ENCODE measurements around the gene DLGAP5.

DLGAP5 gene

DNA sequence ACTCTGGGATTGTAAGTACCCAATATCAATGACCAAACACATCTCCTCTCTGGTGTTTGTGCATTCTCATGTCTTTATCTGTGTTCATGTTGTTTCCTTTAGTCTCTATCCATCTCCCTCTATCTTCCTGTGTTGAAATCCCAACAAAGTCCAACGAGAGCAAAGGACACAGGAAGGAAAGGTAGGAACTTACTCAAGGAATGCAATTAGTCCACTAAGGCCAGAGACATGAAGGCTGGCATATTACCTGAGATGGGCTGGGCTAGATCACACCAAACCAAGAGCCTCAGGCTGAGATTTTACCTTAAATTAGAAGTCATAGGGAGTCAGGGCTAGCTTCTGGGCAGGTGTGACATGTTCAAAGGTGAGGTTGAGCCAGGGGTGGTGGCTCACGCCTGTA is 76.7 kb downstream of the DLGAP5 start:
- DNase-seq (ENCODE audit: low read depth in 2 of 2), result no peak

DNA sequence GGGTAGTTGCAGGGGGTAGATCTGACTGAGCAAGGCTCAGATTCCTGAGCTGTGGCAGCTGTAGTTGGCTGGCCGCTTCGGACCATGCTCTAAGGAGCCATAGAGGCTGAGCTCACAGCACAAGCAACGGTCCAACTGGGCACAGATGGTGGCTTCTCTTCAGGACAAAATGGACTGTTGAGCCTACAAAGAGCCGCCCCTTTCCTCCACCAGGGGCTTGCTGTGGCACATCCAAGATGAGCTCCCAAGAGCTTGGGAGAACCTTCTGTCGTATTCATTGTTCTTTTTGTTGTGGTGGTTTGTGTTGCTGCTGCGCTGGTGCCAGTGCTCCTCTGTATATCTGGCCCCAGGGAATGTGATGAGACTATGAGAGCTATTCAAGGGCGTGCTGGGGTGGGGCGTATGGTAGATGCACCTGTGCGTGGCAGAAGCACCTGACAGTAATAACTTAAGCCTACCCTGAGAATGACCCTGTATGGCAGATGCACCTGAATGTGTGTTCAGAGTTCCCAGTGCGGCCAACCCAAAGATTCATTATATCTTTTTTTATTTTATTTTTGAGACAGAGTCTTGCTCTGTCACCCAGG is 80.2 kb downstream of the DLGAP5 start:
- DNase-seq (ENCODE audit: low read depth in 2 of 2), result no peak

DNA sequence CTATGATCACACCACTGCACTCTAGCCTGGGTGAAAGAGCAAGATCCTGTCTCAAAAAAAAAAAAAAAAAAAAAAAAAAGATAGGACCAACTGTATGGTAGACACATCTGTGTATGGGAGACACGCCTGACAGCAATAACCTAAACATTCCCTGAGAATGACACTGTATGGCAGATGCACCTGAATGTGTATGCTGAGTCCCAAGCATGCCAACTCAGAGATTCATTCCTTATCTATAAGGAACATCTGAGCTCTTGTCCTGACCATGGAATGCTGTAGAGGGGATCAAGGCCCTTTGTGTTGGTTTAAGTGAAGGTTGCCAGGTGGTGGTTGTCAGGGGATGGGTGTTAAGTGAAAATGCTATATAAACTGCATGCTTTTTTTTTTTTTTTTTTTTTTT is 81.5 kb downstream of the DLGAP5 start:
- DNase-seq (ENCODE audit: low read depth in 2 of 2), result no peak

- DNase-seq (ENCODE audit: low read depth in 2 of 2), result no peak
Observed at GRCh38 chr14:55107766-55108554, 83.4 kb downstream of the DLGAP5 start.

DNA sequence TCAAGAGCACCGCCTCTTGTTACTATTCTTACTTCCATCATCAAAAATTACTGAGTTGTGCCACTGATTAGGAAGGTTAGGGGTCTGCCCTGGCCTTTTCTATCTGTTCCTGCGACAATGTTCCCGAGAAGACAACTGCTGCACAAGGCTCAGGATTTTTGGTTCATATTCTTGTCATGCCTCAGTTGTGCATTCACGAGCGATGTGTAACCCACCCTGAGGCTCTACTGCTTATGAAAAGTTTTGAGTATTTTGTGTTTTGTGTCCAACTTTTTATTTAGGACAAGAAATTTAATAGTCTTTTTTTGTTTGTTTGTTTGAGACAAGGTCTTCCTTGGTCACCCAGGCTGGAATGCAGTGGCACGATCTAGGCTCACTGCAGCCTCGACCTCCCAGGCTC is 85.4 kb downstream of the DLGAP5 start:
- no peak for DNase-seq (ENCODE audit: low read depth in 2 of 2)

GRCh38 chr14:55103971-55104954 is 87.1 kb downstream of the DLGAP5 start:
- no peak for DNase-seq (ENCODE audit: low read depth in 2 of 2)

DNA sequence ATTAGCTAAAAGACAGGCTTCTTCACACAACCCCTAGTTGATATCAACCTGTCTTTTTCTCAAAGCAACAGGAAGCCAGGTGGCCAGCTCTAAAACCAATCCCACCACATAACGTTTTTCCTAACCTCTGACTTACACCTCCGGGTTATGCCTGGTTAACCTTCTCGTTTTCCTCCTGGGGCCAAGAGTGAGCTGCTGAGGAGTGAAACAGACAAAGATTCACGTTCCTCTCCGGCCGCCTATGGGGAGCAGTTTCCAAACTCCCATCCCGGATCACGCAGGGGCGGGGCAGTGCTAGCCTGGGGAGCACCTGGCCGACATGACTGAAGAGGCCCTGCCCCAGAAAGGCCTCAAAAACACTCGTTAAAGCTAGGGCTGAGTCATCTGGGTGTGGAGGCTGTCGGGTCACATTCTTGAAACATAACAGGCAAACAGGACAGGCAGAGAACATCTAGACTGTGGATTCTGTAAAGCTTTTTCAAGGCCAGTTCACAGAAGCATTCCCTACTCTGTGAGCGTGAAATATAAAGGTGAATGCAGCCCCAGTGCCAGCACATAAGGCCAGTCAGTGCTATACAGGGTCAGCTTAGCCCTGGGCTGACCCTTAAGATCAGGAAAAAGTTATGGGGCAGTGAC is 88.3 kb downstream of the DLGAP5 start:
- peak in 1 of 2 donors; percentile 32 for DNase-seq (ENCODE audit: low read depth in 2 of 2)

GRCh38 chr14:55102141-55102621 is 89.2 kb downstream of the DLGAP5 start:
- DNase-seq (ENCODE audit: low read depth in 2 of 2), result peak in 1 of 2 donors; percentile 43

DNA sequence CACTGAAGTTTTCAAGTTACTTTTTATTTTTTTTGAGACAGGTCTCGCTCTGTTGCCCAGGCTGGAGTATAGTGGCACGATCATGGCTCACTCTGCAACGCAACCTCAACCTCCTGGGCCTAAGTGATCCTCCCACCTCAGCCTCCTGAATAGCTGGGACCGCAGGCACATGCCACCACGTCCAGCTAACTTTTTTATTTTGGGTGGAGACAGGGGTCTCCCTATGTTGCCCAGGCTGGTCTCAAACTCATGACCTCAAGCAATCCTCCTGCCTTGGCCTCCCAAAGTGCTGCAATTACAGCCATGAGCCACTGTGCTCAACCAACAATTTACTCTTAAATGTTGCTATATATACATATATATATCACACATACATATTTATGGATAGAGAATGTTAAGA is 89.7 kb downstream of the DLGAP5 start:
- DNase-seq (ENCODE audit: low read depth in 2 of 2), result no peak

DNA sequence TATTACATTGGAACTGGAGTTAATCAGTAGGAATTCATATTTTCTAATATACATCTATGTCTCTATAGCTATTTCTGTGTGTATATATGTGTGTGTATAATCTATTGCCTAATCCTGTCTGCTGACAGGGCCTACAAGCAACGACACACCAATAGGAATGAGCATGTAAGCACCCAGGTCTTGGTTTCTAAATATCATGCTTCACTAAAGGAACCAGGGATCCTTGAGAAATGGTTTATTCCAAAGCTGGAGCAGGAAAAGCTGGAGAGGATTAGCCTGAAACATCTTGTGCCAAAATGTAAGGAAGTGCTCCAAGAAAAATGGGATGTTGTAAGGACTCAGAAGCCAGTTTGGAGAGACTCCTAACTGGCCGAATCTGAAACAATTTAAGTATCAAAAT is 91.6 kb downstream of the DLGAP5 start:
- DNase-seq (ENCODE audit: low read depth in 2 of 2), result no peak

DNA sequence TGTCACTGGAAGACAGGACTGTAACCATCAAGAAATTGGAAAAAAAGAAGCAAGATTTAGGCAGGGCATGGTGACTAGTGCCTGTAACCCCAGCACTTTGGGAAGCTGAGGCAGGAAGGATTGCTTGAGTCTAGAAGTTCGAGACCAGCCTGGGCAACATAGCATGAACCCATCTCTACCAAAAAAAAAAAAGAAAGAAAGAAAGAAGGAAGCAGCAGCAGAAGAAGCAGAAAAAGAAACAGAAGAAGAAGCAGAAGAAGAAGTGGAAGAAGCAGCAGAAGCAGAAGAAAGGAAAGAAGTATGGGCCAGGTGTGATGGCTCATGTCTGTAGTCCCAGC is 92.9 kb downstream of the DLGAP5 start:
- DNase-seq (ENCODE audit: low read depth in 2 of 2), result no peak

Data from stimulated activated CD8-positive, alpha-beta memory T cell treated with anti-CD3 and anti-CD28 coated beads, Interleukin-15, amount 100 ng/mL, for 48 hours (primary cell).